Hematopoietic multipotent progenitor cell treated with erythropoietin and hydrocortisone succinate and interleukin-3 and kit ligand, for 17 days (in vitro differentiated cells): ENCODE data around the gene NCOA5.
"Not testable (repeated sequence)": the region's sequence is repeated elsewhere in the genome, so short reads cannot be mapped to it uniquely, and the experiment has no call there.

Source experiments
- DNase-seq: peaks from one replicate; pipeline ENCODE4 v3.0.0-alpha.2; 2015; ENCODE audit warnings: low spot score

The NCOA5 gene

GRCh38 chr20:46120136-46120535 lies 30.4 kb upstream of the NCOA5 start:
- no peak for DNase-seq

- DNase-seq, result no peak
These were observed 29.8 kb upstream of the NCOA5 start for GRCh38 chr20:46119547-46119946.

GRCh38 chr20:46119028-46119546 lies 29.3 kb upstream of the NCOA5 start:
- DNase-seq, result no peak

- peak; percentile 11 for DNase-seq
These were observed 28.8 kb upstream of the NCOA5 start for GRCh38 chr20:46118481-46119020.

- peak; percentile 76 for DNase-seq
These were observed 28.1 kb upstream of the NCOA5 start, which contains the start of gene CD40 for GRCh38 chr20:46117704-46118467. Gene CD40, plus strand, starts transcription at chr20:46118314. Its CDS starts 30 bp downstream, at chr20:46118344.

- DNase-seq, result no peak
These were observed 24.7 kb upstream of the NCOA5 start for GRCh38 chr20:46114449-46114848.

- no peak for DNase-seq
These were observed 23.3 kb upstream of the NCOA5 start for GRCh38 chr20:46113113-46113470.

- DNase-seq, result no peak
These were observed 22.8 kb upstream of the NCOA5 start for GRCh38 chr20:46112430-46113112.

GRCh38 chr20:46111836-46112212 lies 22.1 kb upstream of the NCOA5 start:
- DNase-seq, result no peak

- DNase-seq, result no peak
These were observed 21.5 kb upstream of the NCOA5 start for GRCh38 chr20:46111028-46111835.

- DNase-seq, result no peak
These were observed 19.2 kb upstream of the NCOA5 start for GRCh38 chr20:46108976-46109375.

GRCh38 chr20:46108435-46108841 lies 18.7 kb upstream of the NCOA5 start:
- no peak for DNase-seq

GRCh38 chr20:46107061-46107460 lies 17.3 kb upstream of the NCOA5 start:
- no peak for DNase-seq

- DNase-seq, result no peak
These were observed 14.5 kb upstream of the NCOA5 start for GRCh38 chr20:46104262-46104661.

GRCh38 chr20:46102940-46103339 lies 13.2 kb upstream of the NCOA5 start:
- DNase-seq, result no peak

GRCh38 chr20:46101957-46102356 lies 12.2 kb upstream of the NCOA5 start:
- no peak for DNase-seq

- no peak for DNase-seq
These were observed 11.2 kb upstream of the NCOA5 start for GRCh38 chr20:46100988-46101387.

- not testable (repeated sequence) for DNase-seq
These were observed 10.7 kb upstream of the NCOA5 start for GRCh38 chr20:46100444-46100843.

GRCh38 chr20:46099491-46100287 lies 9.9 kb upstream of the NCOA5 start:
- no peak for DNase-seq

GRCh38 chr20:46093531-46093930 lies 3.8 kb upstream of the NCOA5 start:
- DNase-seq, result no peak
